Thymus (tissue), 11 donors: Measurements from ENCODE around the gene TPST1. TPM values are rescaled to one million over a fixed set of nuclear protein-coding genes. Genes with fewer than 3 reads are reported as not detected.

ENCODE experiments used
- DNase-seq, 9 donors: peaks; one replicate each; pipeline ENCODE4 v3.0.0-alpha.2; 2013; ENCODE audit warnings: low spot score in 9 of 9, low read depth in 6 of 9, missing footprints in 1 of 9
- H3K27ac ChIP-seq, 2 donors: one replicate each; pipeline ENCODE4 v1.5.1; 2013; ENCODE audit warnings: control low read depth in 1 of 2, low read depth in 1 of 2, low read length in 1 of 2, mild to moderate bottlenecking in 1 of 2, moderate library complexity in 1 of 2
- H3K27me3 ChIP-seq, 2 donors: one replicate each; pipeline ENCODE4 v1.5.1; 2013; ENCODE audit warnings: low read length in 1 of 2; ENCODE audit not compliant: control insufficient read depth in 2 of 2, insufficient read depth in 1 of 2
- H3K36me3 ChIP-seq, 2 donors: one replicate each; pipeline ENCODE4 v1.5.1; 2013; ENCODE audit warnings: low read length in 1 of 2, mild to moderate bottlenecking in 1 of 2, moderate library complexity in 1 of 2; ENCODE audit not compliant: control insufficient read depth in 2 of 2, insufficient read depth in 2 of 2
- H3K4me1 ChIP-seq, 2 donors: one replicate each; pipeline ENCODE4 v1.5.1; 2013; ENCODE audit warnings: low read length in 2 of 2; ENCODE audit not compliant: control insufficient read depth in 2 of 2, insufficient read depth in 2 of 2
- H3K4me3 ChIP-seq, 2 donors: one replicate each; pipeline ENCODE4 v1.5.1; 2013; ENCODE audit warnings: low read length in 2 of 2, control low read depth in 1 of 2, mild to moderate bottlenecking in 1 of 2
- H3K9me3 ChIP-seq, 2 donors: one replicate each; pipeline ENCODE4 v1.5.1; 2013; ENCODE audit warnings: low read length in 1 of 2, mild to moderate bottlenecking in 1 of 2; ENCODE audit not compliant: control insufficient read depth in 2 of 2, insufficient read depth in 1 of 2
- WGBS: extraction: QIAGEN DNeasy Blood & Tissue Kit; methylation state at CpG from one replicate; pipeline ENCODE4 v1.1.7; 2013; 5-methylcytosine and 5-hydroxymethylcytosine counted together
- polyA plus RNA-seq: library from polyadenylated mRNA; stranded (reverse); fragments of 200-250 nt; gene quantifications from one replicate; pipeline ENCODE4 v1.2.3, GENCODE V29; 2013
- total RNA-seq: library from RNA; stranded (reverse); fragments of 120-200 nt; gene quantifications from one replicate; pipeline ENCODE4 v1.2.4, GENCODE V29; 2013
- donor health status: healthy.

Gene TPST1
- total and polyA plus RNA-seq, 2 donors = 4.7 to 5.8 TPM

DNA sequence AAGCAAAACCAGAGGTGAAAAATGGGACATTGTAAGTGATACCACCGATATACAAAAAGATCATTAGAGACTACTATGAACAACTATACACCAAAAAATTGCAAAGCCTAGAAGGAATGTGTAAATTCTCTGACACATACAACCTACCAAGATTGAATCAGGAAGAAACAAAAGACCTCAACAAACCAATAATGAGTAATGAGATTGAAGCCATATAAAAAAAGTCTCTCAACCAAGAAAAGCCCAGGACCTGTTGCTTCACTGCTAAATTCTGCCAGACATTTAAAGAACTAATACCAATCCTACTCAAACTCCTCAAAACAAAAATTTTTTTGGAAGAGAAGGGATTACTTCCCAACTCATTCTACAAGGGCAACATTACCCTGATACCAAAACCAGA, 134.0 kb downstream of the TPST1 start:
- H3K9me3 ChIP-seq = no peaks in the 10 kb centered on the region
- H3K27me3 ChIP-seq = no peaks in the 10 kb centered on the region
- H3K4me1 ChIP-seq = no peaks in the 10 kb centered on the region
- H3K4me3 ChIP-seq = no peak overlapping the region
- no peaks in the 10 kb centered on the region for H3K36me3 ChIP-seq
- no peak for DNase-seq
- 100% methylated on average over 1 of the region's 1 CpG for WGBS
- no peak overlapping the region for H3K27ac ChIP-seq

GRCh38 chr7:66344166-66344565, 139.0 kb downstream of the TPST1 start:
- Histone ChIP-seq H3K36me3 (no peaks in the 10 kb centered on the region), H3K4me3 (no peak overlapping the region), H3K4me1 (no peaks in the 10 kb centered on the region), H3K27me3 (no peaks in the 10 kb centered on the region), H3K27ac (no peak overlapping the region), H3K9me3 (no peaks in the 10 kb centered on the region)
- DNase-seq = no peak
- 93% methylated on average over 1 of the region's 1 CpG for WGBS

- DNase-seq = no peak
These were observed 143.4 kb downstream of the TPST1 start for GRCh38 chr7:66348531-66348930.

GRCh38 chr7:66348959-66349358, 143.8 kb downstream of the TPST1 start:
- no peaks in the 10 kb centered on the region for H3K27me3 ChIP-seq
- H3K9me3 ChIP-seq = no peaks in the 10 kb centered on the region
- H3K27ac ChIP-seq = no peak overlapping the region
- no peak overlapping the region for H3K4me3 ChIP-seq
- no peak for DNase-seq
- no peaks in the 10 kb centered on the region for H3K36me3 ChIP-seq
- 57% methylated on average over 6 of the region's 6 CpGs for WGBS
- no peaks in the 10 kb centered on the region for H3K4me1 ChIP-seq

More at GRCh38 chr7:66348531-66348930, 143.4 kb downstream of the TPST1 start:
- Histone ChIP-seq H3K27ac (no peak overlapping the region), H3K36me3 (no peaks in the 10 kb centered on the region), H3K27me3 (no peaks in the 10 kb centered on the region), H3K4me3 (no peak overlapping the region), H3K9me3 (no peaks in the 10 kb centered on the region), H3K4me1 (no peaks in the 10 kb centered on the region)
- 16% methylated on average over 4 of the region's 4 CpGs for WGBS

- Histone ChIP-seq H3K27ac (no peak overlapping the region), H3K9me3 (no peaks in the 10 kb centered on the region), H3K36me3 (no peaks in the 10 kb centered on the region), H3K4me1 (no peaks in the 10 kb centered on the region), H3K4me3 (no peak overlapping the region), H3K27me3 (no peaks in the 10 kb centered on the region)
- WGBS = 85% methylated on average over 4 of the region's 4 CpGs
- no peak for DNase-seq
These were observed 146.9 kb downstream of the TPST1 start for GRCh38 chr7:66352071-66352470.

DNA sequence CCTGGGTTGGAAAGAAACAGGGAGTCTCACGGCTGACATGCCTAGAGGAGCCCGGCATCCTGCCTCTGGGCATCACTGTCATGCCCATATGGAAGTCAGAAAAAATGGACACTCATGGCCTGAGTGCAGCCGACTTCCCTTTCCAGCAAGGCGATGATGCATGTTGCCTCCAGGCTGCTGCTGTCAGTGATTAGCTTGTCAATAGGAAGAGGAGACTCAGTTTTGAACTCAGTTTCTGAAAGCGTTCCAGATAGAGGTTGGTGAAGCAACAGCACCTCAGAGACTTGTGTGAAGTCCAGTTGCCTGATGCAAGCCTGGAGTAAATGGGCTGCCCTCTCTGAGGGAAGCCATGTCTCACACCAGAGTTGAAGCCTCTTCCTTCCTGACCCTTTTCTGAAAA, 148.4 kb downstream of the TPST1 start:
- no peak overlapping the region for H3K4me3 ChIP-seq
- H3K9me3 ChIP-seq = no peaks in the 10 kb centered on the region
- no peak for DNase-seq
- no peaks in the 10 kb centered on the region for H3K4me1 ChIP-seq
- no peak overlapping the region for H3K27ac ChIP-seq
- no peaks in the 10 kb centered on the region for H3K36me3 ChIP-seq
- WGBS = 94% methylated on average over 5 of the region's 5 CpGs
- no peaks in the 10 kb centered on the region for H3K27me3 ChIP-seq

DNA sequence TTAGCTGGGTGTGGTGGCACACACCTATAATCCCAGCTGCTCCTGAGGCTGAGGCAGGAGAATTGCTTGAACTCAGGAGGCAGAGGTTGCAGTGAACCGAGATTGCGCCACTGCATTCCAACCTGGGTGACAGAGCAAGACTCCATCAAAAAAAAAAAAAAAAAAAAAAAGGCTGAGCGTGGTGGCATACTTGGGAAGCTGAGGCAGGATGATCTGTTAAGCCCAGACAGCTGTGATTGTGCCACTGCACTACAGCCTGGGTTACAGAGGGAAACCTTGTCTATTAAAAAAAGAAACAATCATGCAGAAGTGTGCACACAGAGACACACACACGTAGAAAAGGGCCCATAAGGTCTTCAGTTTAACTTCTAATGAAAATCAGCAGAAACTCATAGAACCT, 150.6 kb downstream of the TPST1 start:
- Histone ChIP-seq H3K27me3 (no peaks in the 10 kb centered on the region), H3K36me3 (no peaks in the 10 kb centered on the region), H3K4me3 (no peak overlapping the region), H3K27ac (no peak overlapping the region), H3K4me1 (no peaks in the 10 kb centered on the region), H3K9me3 (no peaks in the 10 kb centered on the region)
- no peak for DNase-seq
- WGBS = 94% methylated on average over 4 of the region's 4 CpGs

DNA sequence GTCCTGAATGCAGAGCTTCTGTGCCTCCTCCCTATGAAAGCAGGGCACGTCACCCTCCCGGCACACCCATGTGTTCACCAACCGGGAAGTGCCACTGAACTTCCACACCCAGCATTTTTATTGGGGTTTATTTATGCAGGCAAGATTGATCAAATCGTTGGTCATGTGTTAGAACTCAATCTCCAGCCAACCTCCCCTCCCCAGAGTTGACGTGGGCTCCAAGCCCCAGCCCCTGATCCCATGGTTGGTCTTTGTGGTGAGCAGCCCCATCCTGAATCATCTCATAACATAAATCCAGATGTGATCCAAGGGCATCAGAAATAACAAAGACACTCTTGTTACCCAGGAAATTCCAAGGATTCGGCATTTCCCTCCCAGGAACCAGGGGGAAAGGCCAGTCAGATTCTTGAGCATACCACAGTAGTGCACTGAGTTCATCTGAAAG, 151.2 kb downstream of the TPST1 start:
- H3K4me3 ChIP-seq = no peak overlapping the region
- DNase-seq = no peak
- H3K27me3 ChIP-seq = no peaks in the 10 kb centered on the region
- H3K4me1 ChIP-seq = no peaks in the 10 kb centered on the region
- no peaks in the 10 kb centered on the region for H3K36me3 ChIP-seq
- H3K27ac ChIP-seq = no peak overlapping the region
- WGBS = 94% methylated on average over 6 of the region's 6 CpGs
- no peaks in the 10 kb centered on the region for H3K9me3 ChIP-seq

GRCh38 chr7:66357087-66357486, 152.0 kb downstream of the TPST1 start:
- 92% methylated on average over 3 of the region's 3 CpGs for WGBS
- no peaks in the 10 kb centered on the region for H3K4me1 ChIP-seq
- no peak overlapping the region for H3K27ac ChIP-seq
- H3K9me3 ChIP-seq = no peaks in the 10 kb centered on the region
- H3K27me3 ChIP-seq = no peaks in the 10 kb centered on the region
- H3K4me3 ChIP-seq = no peak overlapping the region
- H3K36me3 ChIP-seq = no peaks in the 10 kb centered on the region
- no peak for DNase-seq

DNA sequence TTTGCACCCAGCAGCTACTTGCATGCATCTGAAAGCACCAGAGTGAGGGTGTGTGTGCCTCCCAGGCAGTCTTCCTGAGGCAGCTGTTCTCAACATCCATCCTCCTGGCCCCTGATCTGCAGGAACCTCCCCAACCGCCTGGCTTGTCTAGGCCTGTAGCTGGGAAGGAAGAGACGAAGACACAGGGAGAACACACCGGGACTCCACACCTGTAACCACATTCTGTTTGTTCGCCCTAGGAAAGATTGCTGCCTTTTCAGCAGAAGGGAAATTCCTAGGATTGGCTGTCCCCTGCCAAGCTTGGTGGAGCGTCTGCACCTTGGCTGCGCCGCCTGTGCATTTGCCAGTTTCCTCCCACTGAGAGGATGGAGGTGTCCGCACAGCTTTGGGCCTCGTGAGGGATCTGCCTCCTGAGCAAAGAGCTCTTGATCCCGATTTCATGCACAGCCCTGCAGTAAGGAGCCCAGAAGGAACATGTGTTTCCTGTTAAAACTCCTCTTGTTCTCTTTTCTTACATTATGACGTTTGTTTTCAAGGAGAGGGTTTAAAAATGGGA, 154.6 kb downstream of the TPST1 start:
- Histone ChIP-seq H3K27ac (no peak overlapping the region), H3K36me3 (no peaks in the 10 kb centered on the region), H3K27me3 (no peaks in the 10 kb centered on the region), H3K4me1 (no peaks in the 10 kb centered on the region), H3K9me3 (no peaks in the 10 kb centered on the region), H3K4me3 (no peak overlapping the region)
- DNase-seq = peak in 1 of 9 donors; percentile 18
- WGBS = 68% methylated on average over 11 of the region's 11 CpGs
